NCI-H1436 treated with DMSO at 0.1 percent for 48 hours (cell line): ENCODE results near the gene MMD.
"Not testable (repeated sequence)": the region's sequence is repeated elsewhere in the genome, so short reads cannot be mapped to it uniquely, and the experiment has no call there.

ENCODE experiments used
- DNase-seq: peaks from one replicate; lab custom pipeline; 2025; lab: John Stamatoyannopoulos, UW

MMD gene

GRCh38 chr17:55443904-55444303 is 22.3 kb upstream of the MMD start:
- DNase-seq = no peak

- no peak for DNase-seq
These were observed 21.5 kb upstream of the MMD start for GRCh38 chr17:55442953-55443683.

GRCh38 chr17:55442462-55442861 is 20.8 kb upstream of the MMD start:
- no peak for DNase-seq

- no peak for DNase-seq
These were observed 19.9 kb upstream of the MMD start for GRCh38 chr17:55441544-55441943.

GRCh38 chr17:55440391-55440790 is 18.8 kb upstream of the MMD start:
- DNase-seq = no peak

- DNase-seq = peak; percentile 35
These were observed 15.5 kb upstream of the MMD start for GRCh38 chr17:55437159-55437605.

- no peak for DNase-seq
These were observed 14.9 kb upstream of the MMD start for GRCh38 chr17:55436224-55437158.

- DNase-seq = no peak
These were observed 13.8 kb upstream of the MMD start for GRCh38 chr17:55435408-55435807.

GRCh38 chr17:55434721-55435120 is 13.1 kb upstream of the MMD start:
- DNase-seq = no peak

- DNase-seq = no peak
These were observed 12.2 kb upstream of the MMD start for GRCh38 chr17:55433629-55434422.

- DNase-seq = no peak
These were observed 11.5 kb upstream of the MMD start for GRCh38 chr17:55433029-55433628.

- DNase-seq = no peak
These were observed 10.9 kb upstream of the MMD start for GRCh38 chr17:55432358-55433028.

- DNase-seq = not testable (repeated sequence)
These were observed 10.3 kb upstream of the MMD start for GRCh38 chr17:55431914-55432313.

GRCh38 chr17:55430541-55431288 is 9.1 kb upstream of the MMD start:
- DNase-seq = no peak

- no peak for DNase-seq
These were observed 5.9 kb upstream of the MMD start for GRCh38 chr17:55427587-55427882.

GRCh38 chr17:55426851-55427586 is 5.4 kb upstream of the MMD start:
- DNase-seq = no peak

- no peak for DNase-seq
These were observed 3.4 kb upstream of the MMD start for GRCh38 chr17:55424893-55425540.

GRCh38 chr17:55423535-55423934 is 1.9 kb upstream of the MMD start:
- DNase-seq = no peak

GRCh38 chr17:55422828-55423164 is 1.2 kb upstream of the MMD start:
- DNase-seq = not testable (repeated sequence)

- no peak for DNase-seq
These were observed 858 bp downstream of the MMD start for GRCh38 chr17:55420776-55421178.
